Hematopoietic multipotent progenitor cell treated with erythropoietin and hydrocortisone succinate and interleukin-3 and kit ligand, for 8 days (in vitro differentiated cells): ENCODE measurements around the gene HFE.

Experiments
- DNase-seq: peaks from one replicate; pipeline ENCODE4 v3.0.0-alpha.2; 2015

The HFE gene

GRCh38 chr6:26140254-26140966 lies 53.2 kb downstream of the HFE start:
- no peak for DNase-seq

GRCh38 chr6:26140967-26141294 lies 53.7 kb downstream of the HFE start:
- no peak for DNase-seq

GRCh38 chr6:26141378-26141904 lies 54.2 kb downstream of the HFE start:
- no peak for DNase-seq

GRCh38 chr6:26142026-26142425 lies 54.8 kb downstream of the HFE start:
- DNase-seq, result no peak
